ENCODE results near the gene PLCH1. TPM values are rescaled to one million over a fixed set of nuclear protein-coding genes. Genes with fewer than 3 reads are reported as not detected.

PLCH1 gene
- total RNA-seq, 6 experiments from 2014 or later: 0.07 to 0.25 (median 0.17) TPM

GRCh38 chr3:155420881-155421486, 323.9 kb downstream of the PLCH1 start:
- TF ChIP-seq CTCF (IDR thresholded peaks at IDR 0.05) (no peak), POLR2A (IDR thresholded peaks at IDR 0.05) (no peak)
- Histone ChIP-seq H3K27me3 (no peaks in the 10 kb centered on the region), H3K4me1 (no peaks in the 10 kb centered on the region), H3K36me3 (no peaks in the 10 kb centered on the region), H3K4me3 (no peak overlapping the region), H3K9me3 (peaks cover 0 to under 1% (median 0%) of the 10 kb centered on the region in 4 donors), H3K27ac (no peak overlapping the region)
- ATAC-seq (no peak), DNase-seq (no peak)
- 71% methylated on average over 1 of the region's 1 CpG for WGBS (ENCODE audit: insufficient coverage, low coverage, low lambda C conversion rate, missing lambda C conversion rate)
- intact Hi-C loops (cut with DNase I): no loop called here

- TF ChIP-seq POLR2A (IDR thresholded peaks at IDR 0.05) (no peak), CTCF (IDR thresholded peaks at IDR 0.05) (no peak)
- H3K27me3 ChIP-seq: no peaks in the 10 kb centered on the region
- no peaks in the 10 kb centered on the region for H3K4me1 ChIP-seq
- no peak overlapping the region for H3K27ac ChIP-seq
- no peaks in the 10 kb centered on the region for H3K9me3 ChIP-seq
- 92% methylated on average over 4 of the region's 4 CpGs for WGBS (ENCODE audit: insufficient coverage, low coverage, low lambda C conversion rate, missing lambda C conversion rate)
- H3K36me3 ChIP-seq: no peaks in the 10 kb centered on the region
- DNase-seq: no peak
- intact Hi-C loops (cut with DNase I): no loop called here
- no peak overlapping the region for H3K4me3 ChIP-seq
- no peak for ATAC-seq
These were observed 324.5 kb downstream of the PLCH1 start for GRCh38 chr3:155420406-155420805.

- Histone ChIP-seq H3K27ac (no peak overlapping the region), H3K4me1 (no peaks in the 10 kb centered on the region), H3K9me3 (no peaks in the 10 kb centered on the region), H3K36me3 (no peaks in the 10 kb centered on the region), H3K4me3 (no peak overlapping the region), H3K27me3 (no peaks in the 10 kb centered on the region)
- intact Hi-C loops (cut with DNase I): no loop called here
- ATAC-seq: no peak
- no peak for DNase-seq
- WGBS (ENCODE audit: insufficient coverage, low coverage, low lambda C conversion rate, missing lambda C conversion rate): 0% methylated on average over 1 of the region's 2 CpGs
- TF ChIP-seq POLR2A (IDR thresholded peaks at IDR 0.05) (no peak), CTCF (IDR thresholded peaks at IDR 0.05) (no peak)
These were observed 326.5 kb downstream of the PLCH1 start for GRCh38 chr3:155418407-155418806.

- intact Hi-C loops (cut with DNase I): no loop called here
- no peaks in the 10 kb centered on the region for H3K27me3 ChIP-seq
- DNase-seq (no peak), ATAC-seq (no peak)
- H3K9me3 ChIP-seq: no peaks in the 10 kb centered on the region
- H3K27ac ChIP-seq: no peak overlapping the region
- no peak overlapping the region for H3K4me3 ChIP-seq
- H3K36me3 ChIP-seq: no peaks in the 10 kb centered on the region
- no peaks in the 10 kb centered on the region for H3K4me1 ChIP-seq
- 82% methylated on average over 3 of the region's 3 CpGs for WGBS (ENCODE audit: insufficient coverage, low coverage, low lambda C conversion rate, missing lambda C conversion rate)
- TF ChIP-seq CTCF (IDR thresholded peaks at IDR 0.05) (no peak), POLR2A (IDR thresholded peaks at IDR 0.05) (no peak)
These were observed 327.8 kb downstream of the PLCH1 start for GRCh38 chr3:155417119-155417517.

Data from right lobe of liver (tissue), 6 donors.